Neural cell (in vitro differentiated cells): ENCODE measurements around the gene HJV. TPM values are rescaled to one million over a fixed set of nuclear protein-coding genes. Genes with fewer than 3 reads are reported as not detected.

Experiments
- H2AFZ ChIP-seq: fragments of 200-600, 300-800 bp; sonication (generic), shearing (Covaris generic); 2 replicates; pipeline ENCODE4 v1.6.0; 2014; ENCODE audit warnings: low read depth, mild to moderate bottlenecking, antibody characterized with exemption, low read length, moderate library complexity
- H3F3A ChIP-seq: fragments of 200-600 bp; shearing (Covaris generic); 2 replicates; pipeline ENCODE4 v1.6.1; 2016; ENCODE audit warnings: mild to moderate bottlenecking, moderate library complexity, mixed read lengths, antibody characterized with exemption, low read length; ENCODE audit not compliant: insufficient read depth, poor library complexity, severe bottlenecking
- H3K27ac ChIP-seq: fragments of 200-600, 300-800 bp; sonication (generic), shearing (Covaris generic); 2 replicates; pipeline ENCODE4 v1.5.1; 2014; ENCODE audit warnings: mild to moderate bottlenecking, low read length, moderate library complexity
- H3K27me3 ChIP-seq: fragments of 300-800, 200-600 bp; sonication (generic), shearing (Covaris generic); 2 replicates; pipeline ENCODE4 v1.6.0; 2014; ENCODE audit warnings: mild to moderate bottlenecking, low read depth, low read length, moderate library complexity; ENCODE audit not compliant: insufficient read depth
- H3K36me3 ChIP-seq: fragments of 300-800, 200-600 bp; sonication (generic), shearing (Covaris generic); 2 replicates; pipeline ENCODE4 v1.5.1; 2014; ENCODE audit warnings: mild to moderate bottlenecking, antibody characterized with exemption, low read length, moderate library complexity; ENCODE audit not compliant: insufficient read depth
- H3K4me2 ChIP-seq: fragments of 300-800, 200-600 bp; sonication (generic), shearing (Covaris generic); 2 replicates; pipeline ENCODE4 v1.6.0; 2014; ENCODE audit warnings: mild to moderate bottlenecking, low read length
- H3K4me3 ChIP-seq: fragments of 300-800, 200-600 bp; sonication (generic), shearing (Covaris generic); 2 replicates; pipeline ENCODE4 v1.5.1; 2014; ENCODE audit warnings: mild to moderate bottlenecking, low read length, moderate library complexity
- H3K79me2 ChIP-seq: fragments of 200-600 bp; shearing (Covaris generic); replicated peaks from 2 replicates; pipeline ENCODE4 v1.6.0; 2014; ENCODE audit warnings: mild to moderate bottlenecking, low read length, moderate library complexity; ENCODE audit not compliant: insufficient read depth
- H3K9ac ChIP-seq: fragments of 300-800, 200-600 bp; sonication (generic), shearing (Covaris generic); 2 replicates; pipeline ENCODE4 v1.6.1; 2016; ENCODE audit warnings: mild to moderate bottlenecking, low read length, mixed read lengths
- H3K9me2 ChIP-seq: fragments of 200-600 bp; shearing (Covaris generic); 2 replicates; pipeline ENCODE4 v1.6.1; 2016; ENCODE audit warnings: mild to moderate bottlenecking, low read length, mixed read lengths; ENCODE audit not compliant: insufficient read depth
- H3K9me3 ChIP-seq: fragments of 200-600, 300-800 bp; sonication (generic), shearing (Covaris generic); 2 replicates; pipeline ENCODE4 v1.6.1; 2016; ENCODE audit warnings: mild to moderate bottlenecking, mixed run types, low read length, moderate library complexity, mixed read lengths
- H4K20me1 ChIP-seq: fragments of 200-600 bp; shearing (Covaris generic); 2 replicates; pipeline ENCODE4 v1.6.1; 2016; ENCODE audit warnings: mild to moderate bottlenecking, mixed run types; ENCODE audit not compliant: insufficient read depth
- CTCF ChIP-seq: fragments of 450-650 bp; IDR thresholded peaks from 2 replicates; pipeline ENCODE4 v1.5.1; 2014; ENCODE audit warnings: antibody characterized with exemption, mild to moderate bottlenecking, moderate library complexity; ENCODE audit not compliant: poor library complexity, severe bottlenecking
- EP300 ChIP-seq: fragments of 450-650 bp; conservative IDR thresholded peaks from 2 replicates; pipeline ENCODE4 v1.6.1; 2014; ENCODE audit warnings: antibody characterized with exemption, mild to moderate bottlenecking, moderate library complexity; ENCODE audit not compliant: poor library complexity, severe bottlenecking
- EZH2 ChIP-seq: fragments of 200-600, 300-800 bp; shearing (Covaris generic), sonication (generic); IDR thresholded peaks from 2 replicates; pipeline ENCODE4 v1.6.1; 2014; ENCODE audit warnings: antibody characterized with exemption, low read length, borderline replicate concordance, mild to moderate bottlenecking; ENCODE audit not compliant: insufficient read depth, poor library complexity, severe bottlenecking
- MXI1 ChIP-seq: fragments of 450-650 bp; conservative IDR thresholded peaks from 2 replicates; pipeline ENCODE4 v1.6.1; 2014; ENCODE audit warnings: antibody characterized with exemption, mild to moderate bottlenecking; ENCODE audit not compliant: poor library complexity, severe bottlenecking
- POLR2AphosphoS5 ChIP-seq: IDR thresholded peaks from 2 replicates; pipeline ENCODE4 v1.6.1; 2012
- RAD21 ChIP-seq: fragments of 450-650 bp; conservative IDR thresholded peaks from 2 replicates; pipeline ENCODE4 v1.6.1; 2014; ENCODE audit warnings: antibody characterized with exemption, mild to moderate bottlenecking, moderate library complexity
- REST ChIP-seq: IDR thresholded peaks from 2 replicates; pipeline ENCODE4 v1.6.1; 2012; ENCODE audit warnings: borderline replicate concordance
- SMC3 ChIP-seq: fragments of 450-650 bp; conservative IDR thresholded peaks from 2 replicates; pipeline ENCODE4 v1.6.1; 2014; ENCODE audit warnings: antibody characterized with exemption, mild to moderate bottlenecking, moderate library complexity; ENCODE audit not compliant: poor library complexity
- TAF1 ChIP-seq: IDR thresholded peaks from 2 replicates; pipeline ENCODE4 v1.6.1; 2012; ENCODE audit warnings: low read depth
- polyA plus RNA-seq: library from polyadenylated mRNA; depleted of rRNA; stranded (reverse); fragments of >200 nt; gene quantifications from 2 replicates; pipeline ENCODE4 v1.2.3, GENCODE V29; 2014

Gene HJV
- polyA plus RNA-seq, 1 donor from 2014 or later: not detected

- H3K9me2 ChIP-seq: no peaks in the 10 kb centered on the region
- H3K4me3 ChIP-seq: no peak overlapping the region
- no peak overlapping the region for H3K27ac ChIP-seq
- no peak overlapping the region for H2AFZ ChIP-seq
- H3K36me3 ChIP-seq: no peaks in the 10 kb centered on the region
- H4K20me1 ChIP-seq: peaks cover under 1% of the 10 kb centered on the region
- H3K9me3 ChIP-seq: no peaks in the 10 kb centered on the region
- H3K9ac ChIP-seq: no peak overlapping the region
- H3K4me2 ChIP-seq: no peak overlapping the region
- no peaks in the 10 kb centered on the region for H3K27me3 ChIP-seq
- H3F3A ChIP-seq: no peaks in the 10 kb centered on the region
- H3K79me2 ChIP-seq: peaks cover 4% of the 10 kb centered on the region
- TF ChIP-seq CTCF (no peak), SMC3 (no peak), POLR2AphosphoS5 (no peak), REST (no peak), EZH2 (no peak), EP300 (no peak), TAF1 (no peak), RAD21 (no peak), MXI1 (no peak)
These were observed 35.8 kb downstream of the HJV start for GRCh38 chr1:145985502-145986439.

GRCh38 chr1:145985129-145985501, 36.4 kb downstream of the HJV start:
- Histone ChIP-seq H3K79me2 (no peaks in the 10 kb centered on the region), H4K20me1 (no peaks in the 10 kb centered on the region), H2AFZ (no peak overlapping the region), H3K27me3 (no peaks in the 10 kb centered on the region), H3K9me2 (no peaks in the 10 kb centered on the region), H3K36me3 (no peaks in the 10 kb centered on the region), H3K9me3 (no peaks in the 10 kb centered on the region), H3K4me3 (no peak overlapping the region), H3K4me2 (no peak overlapping the region), H3K9ac (no peak overlapping the region), H3K27ac (no peak overlapping the region), H3F3A (no peaks in the 10 kb centered on the region)
- no peak for TF ChIP-seq EZH2
